SU-DHL-6 (cell line): ENCODE data around the gene GPR15.
A peak's percentile ranks its signal among the peaks of the same experiment; 100 is the strongest.

Source experiments
- H2AFZ ChIP-seq: fragments of 200-600 bp; sonication (generic); 2 replicates; pipeline ENCODE4 v1.6.1; 2014; ENCODE audit warnings: low read depth, mild to moderate bottlenecking, moderate library complexity, mixed read lengths, antibody characterized with exemption, low read length; ENCODE audit not compliant: severe bottlenecking
- H3F3A ChIP-seq: fragments of 200-600 bp; shearing (Covaris generic); 2 replicates; pipeline ENCODE4 v1.6.0; 2016; ENCODE audit warnings: antibody characterized with exemption, mild to moderate bottlenecking; ENCODE audit not compliant: insufficient read depth
- H3K27ac ChIP-seq: fragments of 200-600 bp; sonication (generic); 2 replicates; pipeline ENCODE4 v1.5.1; 2016; ENCODE audit warnings: low read depth, mild to moderate bottlenecking, low read length, moderate library complexity, mixed read lengths
- H3K27me3 ChIP-seq: fragments of 200-600 bp; sonication (generic), shearing (Covaris generic); 2 replicates; pipeline ENCODE4 v1.6.0; 2014; ENCODE audit warnings: mild to moderate bottlenecking, low read length
- H3K36me3 ChIP-seq: fragments of 200-600 bp; sonication (generic); 2 replicates; pipeline ENCODE4 v1.6.1; 2014; ENCODE audit warnings: mild to moderate bottlenecking, low read length, mixed read lengths
- H3K4me2 ChIP-seq: fragments of 300-600, 200-600 bp; shearing (Covaris generic), sonication (generic); 2 replicates; pipeline ENCODE4 v1.6.0; 2014; ENCODE audit warnings: low read length, low read depth, mild to moderate bottlenecking; ENCODE audit not compliant: poor library complexity, severe bottlenecking
- H3K4me3 ChIP-seq: fragments of 200-600 bp; sonication (generic); 2 replicates; pipeline ENCODE4 v1.5.1; 2014; ENCODE audit warnings: antibody characterized with exemption, low read length, mild to moderate bottlenecking, mixed read lengths; ENCODE audit not compliant: insufficient read depth, poor library complexity, severe bottlenecking
- H3K79me2 ChIP-seq: fragments of 200-600 bp; sonication (generic); 2 replicates; pipeline ENCODE4 v1.6.1; 2014; ENCODE audit warnings: mild to moderate bottlenecking, low read length, moderate library complexity; ENCODE audit not compliant: insufficient read depth
- H3K9ac ChIP-seq: fragments of 200-600 bp; sonication (generic); 2 replicates; pipeline ENCODE4 v1.7.0; 2014; ENCODE audit warnings: mild to moderate bottlenecking, low read length
- H3K9me2 ChIP-seq: fragments of 200-600 bp; sonication (generic); replicated peaks from 2 replicates; pipeline ENCODE4 v1.6.1; 2014; ENCODE audit warnings: low read length; ENCODE audit not compliant: insufficient read depth
- H3K9me3 ChIP-seq: fragments of 200-600 bp; sonication (generic); 2 replicates; pipeline ENCODE4 v1.6.1; 2014; ENCODE audit warnings: low read length, mixed read lengths; ENCODE audit not compliant: insufficient read depth
- H4K20me1 ChIP-seq: fragments of 200-600 bp; sonication (generic); 2 replicates; pipeline ENCODE4 v1.6.1; 2014; ENCODE audit warnings: low read depth, mild to moderate bottlenecking, antibody characterized with exemption, low read length, moderate library complexity, mixed read lengths
- EZH2phosphoT487 ChIP-seq: fragments of 200-600 bp; sonication (generic), shearing (Covaris generic); conservative IDR thresholded peaks from 2 replicates; pipeline ENCODE4 v1.6.1; 2018; ENCODE audit warnings: mild to moderate bottlenecking, antibody characterized with exemption, low read length, moderate library complexity, mixed read lengths
- TF ChIP-seq, protein P1 (sequence below): fragments of 200-600 bp; sonication (generic); IDR thresholded peaks from one replicate; pipeline ENCODE4 v1.5.1; 2017; ENCODE audit warnings: antibody characterized with exemption, mild to moderate bottlenecking, low read length, moderate library complexity; ENCODE audit not compliant: insufficient read depth, poor library complexity, severe bottlenecking

Gene GPR15

DNA sequence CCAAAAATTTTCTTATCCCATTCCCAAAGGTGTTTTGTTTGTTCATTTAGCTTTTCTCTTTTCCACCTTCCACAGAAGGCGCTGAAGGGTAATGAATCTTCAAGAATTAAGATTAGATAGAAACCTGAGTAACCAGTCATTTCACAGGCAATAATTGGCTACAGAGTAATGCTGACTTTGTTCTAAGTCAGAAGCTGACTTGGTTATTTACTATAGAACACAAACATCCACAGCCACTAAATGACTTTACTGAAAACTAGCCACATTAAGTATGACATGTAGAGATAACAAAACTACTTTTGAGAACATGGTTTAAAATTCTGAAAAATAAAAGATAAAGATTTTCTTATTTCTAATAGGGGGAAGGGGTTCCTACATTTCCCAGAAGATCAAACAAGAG is 16.8 kb upstream of the GPR15 start:
- Histone ChIP-seq H3F3A (no peaks in the 10 kb centered on the region), H4K20me1 (no peaks in the 10 kb centered on the region; the same call in 1 of the 2 replicates), H3K27me3 (no peaks in the 10 kb centered on the region), H3K27ac (no peak overlapping the region), H3K9me3 (no peaks in the 10 kb centered on the region), H3K4me3 (no peak overlapping the region), H3K36me3 (peaks cover 48% of the 10 kb centered on the region), H3K4me2 (no peak overlapping the region), H2AFZ (no peak overlapping the region), H3K9ac (no peak overlapping the region), H3K9me2 (no peaks in the 10 kb centered on the region), H3K79me2 (peaks cover 19% of the 10 kb centered on the region)
- no peak for TF ChIP-seq EZH2phosphoT487
- TF ChIP-seq, protein P1, sequence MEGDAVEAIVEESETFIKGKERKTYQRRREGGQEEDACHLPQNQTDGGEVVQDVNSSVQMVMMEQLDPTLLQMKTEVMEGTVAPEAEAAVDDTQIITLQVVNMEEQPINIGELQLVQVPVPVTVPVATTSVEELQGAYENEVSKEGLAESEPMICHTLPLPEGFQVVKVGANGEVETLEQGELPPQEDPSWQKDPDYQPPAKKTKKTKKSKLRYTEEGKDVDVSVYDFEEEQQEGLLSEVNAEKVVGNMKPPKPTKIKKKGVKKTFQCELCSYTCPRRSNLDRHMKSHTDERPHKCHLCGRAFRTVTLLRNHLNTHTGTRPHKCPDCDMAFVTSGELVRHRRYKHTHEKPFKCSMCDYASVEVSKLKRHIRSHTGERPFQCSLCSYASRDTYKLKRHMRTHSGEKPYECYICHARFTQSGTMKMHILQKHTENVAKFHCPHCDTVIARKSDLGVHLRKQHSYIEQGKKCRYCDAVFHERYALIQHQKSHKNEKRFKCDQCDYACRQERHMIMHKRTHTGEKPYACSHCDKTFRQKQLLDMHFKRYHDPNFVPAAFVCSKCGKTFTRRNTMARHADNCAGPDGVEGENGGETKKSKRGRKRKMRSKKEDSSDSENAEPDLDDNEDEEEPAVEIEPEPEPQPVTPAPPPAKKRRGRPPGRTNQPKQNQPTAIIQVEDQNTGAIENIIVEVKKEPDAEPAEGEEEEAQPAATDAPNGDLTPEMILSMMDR: no peak

DNA sequence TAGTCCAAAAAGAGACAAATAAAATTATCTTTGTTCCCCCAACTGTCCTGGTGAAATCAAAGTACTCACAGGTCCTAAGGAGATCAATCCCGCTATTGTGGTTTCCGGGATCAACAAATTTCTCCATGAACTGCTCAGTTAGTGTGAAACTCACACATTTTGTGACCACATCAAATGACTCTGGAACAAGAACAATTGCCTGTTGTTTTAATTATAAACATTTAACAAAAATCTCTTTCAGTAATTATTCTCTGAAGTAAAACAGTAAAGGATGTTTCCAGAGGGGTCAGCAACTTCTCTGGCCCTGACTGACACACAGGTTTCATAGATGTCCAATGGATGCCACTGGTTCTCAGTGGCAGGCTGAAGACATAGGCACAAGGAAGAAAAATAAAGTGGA is 13.0 kb upstream of the GPR15 start:
- H3K9ac ChIP-seq: no peak overlapping the region
- peaks cover 59% of the 10 kb centered on the region for H3K36me3 ChIP-seq
- peak overlapping the region; percentile 9 for H3K4me2 ChIP-seq
- TF ChIP-seq, protein P1: no peak
- no peak for TF ChIP-seq EZH2phosphoT487
- peaks cover 46% of the 10 kb centered on the region for H3K79me2 ChIP-seq
- no peaks in the 10 kb centered on the region for H3K9me3 ChIP-seq
- peaks cover 5% of the 10 kb centered on the region; the same call in 1 of the 2 replicates for H4K20me1 ChIP-seq
- no peak overlapping the region for H3K27ac ChIP-seq
- H3K9me2 ChIP-seq: no peaks in the 10 kb centered on the region
- no peak overlapping the region for H3K4me3 ChIP-seq
- no peaks in the 10 kb centered on the region for H3F3A ChIP-seq
- no peak overlapping the region for H2AFZ ChIP-seq
- H3K27me3 ChIP-seq: no peaks in the 10 kb centered on the region

DNA sequence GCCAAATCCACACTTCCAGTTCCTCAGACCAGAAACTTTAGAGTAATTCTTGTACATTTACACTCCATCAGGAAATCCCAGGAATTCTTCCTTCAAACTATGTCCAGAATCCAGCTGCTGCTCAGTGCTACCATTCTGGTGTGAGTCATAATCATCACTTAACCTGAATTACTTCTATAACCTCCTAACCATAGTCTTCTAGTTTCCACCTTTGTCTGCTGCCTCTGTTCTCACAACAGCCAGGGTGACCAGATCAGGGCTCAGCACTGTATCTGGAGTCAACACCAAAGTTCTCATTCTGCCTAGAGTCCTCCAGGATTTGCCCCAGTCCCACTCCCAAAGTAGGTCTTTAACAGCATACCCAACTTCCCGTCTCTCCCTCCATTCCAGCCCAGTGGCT is 12.4 kb upstream of the GPR15 start:
- peaks cover 5% of the 10 kb centered on the region; the same call in 1 of the 2 replicates for H4K20me1 ChIP-seq
- no peak overlapping the region for H3K27ac ChIP-seq
- no peaks in the 10 kb centered on the region for H3K27me3 ChIP-seq
- H2AFZ ChIP-seq: no peak overlapping the region
- no peaks in the 10 kb centered on the region for H3K9me3 ChIP-seq
- H3K4me3 ChIP-seq: no peak overlapping the region
- H3K79me2 ChIP-seq: peaks cover 46% of the 10 kb centered on the region
- TF ChIP-seq EZH2phosphoT487: no peak
- TF ChIP-seq, protein P1: no peak
- H3K36me3 ChIP-seq: peaks cover 57% of the 10 kb centered on the region
- peak overlapping the region; percentile 9 for H3K4me2 ChIP-seq
- no peaks in the 10 kb centered on the region for H3K9me2 ChIP-seq
- H3K9ac ChIP-seq: no peak overlapping the region
- no peaks in the 10 kb centered on the region for H3F3A ChIP-seq
